SKM-1 treated with dmso at 0.1 percent for 144 hours (cell line): ENCODE data around the gene PLEKHF1.
A peak's percentile ranks its signal among the peaks of the same experiment; 100 is the strongest.
"Not testable (repeated sequence)": the region's sequence is repeated elsewhere in the genome, so short reads cannot be mapped to it uniquely, and the experiment has no call there.

Experiments used
- DNase-seq: peaks from one replicate; lab custom pipeline; 2025; ENCODE audit not compliant: unreplicated experiment; lab: John Stamatoyannopoulos, UW

The PLEKHF1 gene, protein sequence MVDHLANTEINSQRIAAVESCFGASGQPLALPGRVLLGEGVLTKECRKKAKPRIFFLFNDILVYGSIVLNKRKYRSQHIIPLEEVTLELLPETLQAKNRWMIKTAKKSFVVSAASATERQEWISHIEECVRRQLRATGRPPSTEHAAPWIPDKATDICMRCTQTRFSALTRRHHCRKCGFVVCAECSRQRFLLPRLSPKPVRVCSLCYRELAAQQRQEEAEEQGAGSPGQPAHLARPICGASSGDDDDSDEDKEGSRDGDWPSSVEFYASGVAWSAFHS

DNA sequence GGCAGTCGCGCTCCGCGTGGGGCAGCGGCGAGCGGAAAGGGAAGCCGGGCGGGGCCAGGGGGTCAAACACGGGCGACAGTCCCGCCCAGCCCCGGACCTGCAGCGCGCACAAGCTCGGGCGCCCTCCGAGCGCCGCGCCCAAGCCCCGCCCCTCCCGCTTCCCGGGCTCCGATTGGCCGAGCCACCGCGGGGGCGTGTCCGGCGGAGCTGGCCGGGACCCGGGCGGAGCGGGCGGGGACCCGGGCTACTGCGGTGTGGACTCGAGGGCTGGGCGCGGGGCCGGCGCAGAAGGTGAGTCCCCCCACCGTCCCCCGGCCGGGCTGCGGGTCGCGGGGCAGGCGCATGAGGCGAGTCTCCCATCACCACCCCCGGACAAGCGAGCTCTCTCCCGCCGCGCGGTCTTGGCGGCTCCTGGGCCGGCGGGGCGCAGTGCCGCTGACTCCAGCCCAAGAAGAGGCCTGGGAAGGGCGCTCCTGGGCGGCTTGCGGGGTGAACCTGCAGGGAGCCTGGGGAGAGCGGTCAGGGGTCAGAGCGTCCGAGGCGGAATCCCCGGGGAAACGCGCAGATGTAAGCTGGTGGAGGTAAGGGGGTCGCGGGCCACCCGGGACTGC, at the start of gene PLEKHF1:
Gene PLEKHF1 (plus strand): TSS at position 247 of the 611 bp plus-strand sequence. CDS start 8,379 bp downstream, outside the sequence.
- DNase-seq = peak; percentile 68

DNA sequence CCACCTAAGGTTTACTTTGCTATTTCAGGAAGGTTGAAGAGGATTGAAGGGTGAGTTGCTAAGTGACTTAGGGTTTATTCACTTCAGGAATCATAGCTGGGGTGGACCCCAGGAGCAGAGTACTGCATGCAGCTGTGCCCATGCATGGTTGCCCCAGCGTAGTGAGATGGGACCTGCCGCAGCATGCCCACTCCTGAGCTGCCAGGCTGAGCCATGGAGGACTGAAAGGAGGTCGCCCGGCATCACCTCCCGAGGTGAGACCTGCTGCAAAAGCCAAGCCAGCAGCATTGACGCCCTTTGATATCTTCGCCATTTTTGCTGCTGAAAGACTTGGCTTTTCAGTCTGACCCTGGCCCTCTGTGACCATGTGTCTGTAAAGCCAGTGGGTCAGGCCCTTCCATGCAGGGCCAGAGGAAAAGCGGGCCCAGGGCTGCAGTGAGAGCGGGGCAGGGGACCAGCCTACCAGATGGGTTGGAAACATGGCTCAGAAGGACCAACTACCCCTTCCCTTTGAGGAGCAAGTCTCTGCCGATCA, 49.3 kb upstream of the PLEKHF1 start:
- DNase-seq = no peak

DNA sequence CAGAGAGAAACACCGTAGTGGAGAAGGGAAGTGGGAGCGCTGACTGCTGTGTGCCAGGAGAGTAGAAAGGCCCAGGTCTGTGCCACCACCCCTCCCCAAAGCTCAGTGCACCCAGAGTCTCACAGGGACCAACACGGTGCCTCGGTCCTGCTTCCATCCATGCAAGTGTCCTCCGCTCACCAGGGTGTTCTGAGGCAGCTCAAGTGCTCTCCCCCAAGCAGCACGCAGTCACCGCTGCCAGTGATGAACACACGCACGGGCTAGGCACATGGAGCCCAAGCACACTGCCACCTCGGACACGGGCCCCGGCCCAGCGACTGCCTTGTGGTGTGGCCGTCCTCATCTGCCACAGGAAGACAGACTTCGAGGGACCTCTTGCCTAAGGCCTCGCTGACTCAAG, 48.7 kb upstream of the PLEKHF1 start:
- no peak for DNase-seq

DNA sequence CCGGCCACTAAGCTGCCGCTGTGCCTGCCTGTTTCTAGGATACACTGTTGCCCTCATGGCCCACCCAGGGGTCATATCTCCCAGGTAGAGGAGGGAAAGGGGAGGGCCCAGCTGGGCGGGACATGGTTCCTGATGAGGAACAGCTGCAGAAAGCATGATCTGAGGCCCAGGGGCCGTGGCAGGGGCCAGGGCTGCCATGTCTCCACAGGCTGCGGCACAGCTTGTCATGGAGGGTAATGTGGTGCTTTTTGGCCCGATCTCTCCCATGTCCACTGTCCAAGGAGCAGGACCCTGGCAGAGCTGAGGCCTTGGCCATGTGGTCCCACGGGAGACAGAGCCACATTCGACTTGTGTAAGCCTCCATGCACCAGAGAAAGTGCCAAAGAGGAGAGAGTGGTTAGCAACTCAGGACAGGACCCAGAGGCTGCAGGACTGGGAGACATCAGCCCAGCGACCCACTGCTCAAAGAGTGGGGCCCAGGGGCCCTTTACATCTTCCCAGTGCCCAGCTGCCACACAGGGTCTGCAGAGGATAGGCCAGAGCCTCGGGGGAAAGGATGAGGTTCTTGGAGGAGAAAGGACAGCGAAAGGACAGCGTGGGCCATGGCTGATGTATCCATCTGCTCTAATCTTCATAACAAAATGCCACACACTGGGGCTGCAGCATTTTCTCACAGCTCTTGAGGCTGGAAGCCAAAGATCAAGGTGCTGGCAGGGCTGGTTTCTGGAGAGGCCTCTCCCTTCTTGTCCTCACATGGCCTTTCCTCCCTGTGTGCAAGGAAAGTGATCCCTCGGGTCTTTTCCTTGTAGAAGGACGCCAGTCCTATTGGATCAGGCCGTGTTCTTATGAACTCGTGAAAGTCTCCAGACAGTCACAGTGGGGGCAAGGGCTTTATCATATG, 47.6 kb upstream of the PLEKHF1 start:
- no peak for DNase-seq

DNA sequence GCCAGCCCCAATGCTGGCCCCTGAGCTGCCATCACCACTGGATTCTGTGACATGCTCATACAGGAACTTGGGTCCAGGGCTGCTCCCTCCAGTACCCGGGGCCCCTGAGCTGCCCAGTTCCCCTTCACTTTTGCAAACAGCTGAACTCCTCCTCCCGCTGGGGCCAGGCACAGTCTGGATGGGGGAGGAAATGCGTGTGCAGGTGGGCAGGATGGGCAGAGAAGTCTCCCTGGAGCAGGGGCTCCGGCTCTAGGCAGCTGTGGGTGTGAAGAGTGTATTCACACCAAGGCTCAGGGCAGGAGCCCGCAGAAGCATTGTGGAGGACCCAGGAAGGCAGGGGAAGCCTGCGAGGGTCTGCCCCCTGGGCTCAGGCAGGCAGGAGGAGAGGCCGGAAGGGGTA, 46.8 kb upstream of the PLEKHF1 start:
- no peak for DNase-seq

DNA sequence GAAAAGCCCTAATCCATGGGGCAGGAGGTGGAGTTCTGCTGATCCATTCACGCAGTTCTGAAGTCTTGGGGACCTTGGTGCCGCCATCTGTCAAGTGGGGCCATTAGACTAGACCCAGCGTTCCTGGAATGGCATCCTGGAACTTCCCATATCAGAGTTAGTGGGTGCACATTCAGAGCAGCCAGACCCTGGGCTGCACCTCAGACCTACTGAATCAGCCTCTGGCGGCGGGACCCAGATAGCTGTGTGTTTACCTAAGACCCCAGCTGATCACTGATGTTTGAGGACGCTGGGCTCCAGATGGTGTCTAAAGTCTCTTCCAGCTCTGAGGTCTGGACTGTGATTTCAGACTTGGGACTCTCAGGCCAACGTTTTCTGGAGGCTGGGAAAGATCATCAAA, 46.4 kb upstream of the PLEKHF1 start:
- no peak for DNase-seq

DNA sequence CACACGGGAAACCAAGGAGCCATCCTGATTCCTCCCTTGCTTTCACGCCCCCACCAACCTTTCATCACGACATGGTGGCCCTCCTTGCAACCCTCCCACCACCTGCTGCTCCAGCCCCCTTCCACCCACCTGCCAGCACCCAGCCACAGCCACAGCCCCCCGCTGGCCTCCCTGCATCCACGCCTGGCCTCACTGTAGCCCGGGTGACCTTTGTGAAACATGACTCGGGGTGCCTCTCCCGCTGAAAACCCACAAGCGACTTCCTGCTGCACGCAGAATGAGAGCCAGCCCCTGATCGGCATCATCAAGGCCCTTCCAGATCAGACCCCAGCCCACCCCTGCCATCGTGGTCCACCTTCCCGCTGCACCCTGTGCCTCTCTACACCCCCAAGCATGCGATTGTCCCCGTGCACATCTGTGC, 44.3 kb upstream of the PLEKHF1 start:
- no peak for DNase-seq

DNA sequence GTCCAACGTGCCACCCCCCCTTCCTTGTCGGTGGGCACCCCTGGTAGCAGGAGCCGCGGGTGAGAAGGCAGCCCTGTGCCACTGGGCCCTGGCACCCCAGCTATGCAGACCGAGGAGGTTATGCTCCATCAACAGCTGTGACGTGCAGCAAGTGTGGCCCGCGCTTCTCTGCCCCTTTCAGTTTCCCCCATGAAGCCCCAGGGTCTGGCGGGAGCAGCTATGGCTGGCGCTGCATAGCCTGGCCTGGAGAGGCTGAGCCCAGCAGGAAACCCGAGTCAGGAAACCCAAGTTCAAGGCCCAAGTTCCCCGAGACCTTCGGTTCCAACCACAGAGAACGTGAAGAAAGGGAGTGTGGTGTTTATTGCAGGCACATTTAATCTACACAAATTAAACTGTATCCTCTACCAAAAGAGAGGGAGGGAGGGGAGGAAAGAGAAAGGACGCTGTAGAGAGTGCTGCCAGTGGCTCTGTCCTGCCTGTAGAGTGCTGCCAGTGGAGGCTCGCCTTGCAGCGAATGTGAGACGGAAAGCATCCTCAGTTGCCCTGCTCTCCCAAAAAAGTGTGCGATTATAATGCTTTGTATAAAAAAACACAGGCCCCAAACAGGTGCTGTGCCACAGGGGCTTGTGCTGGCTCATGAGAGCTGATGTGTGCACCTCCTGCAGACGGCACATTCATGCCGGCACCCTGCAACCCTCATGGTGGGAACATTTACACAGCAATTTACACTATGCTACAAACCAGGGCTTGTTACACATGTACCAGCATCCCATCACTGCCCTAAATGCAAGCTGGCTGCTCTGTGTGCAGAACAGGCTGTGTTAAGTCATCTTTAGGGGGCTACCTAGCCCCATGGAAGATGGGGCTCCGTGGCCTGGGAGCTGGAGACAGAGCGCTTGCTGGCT, 42.8 kb upstream of the PLEKHF1 start:
- no peak for DNase-seq

DNA sequence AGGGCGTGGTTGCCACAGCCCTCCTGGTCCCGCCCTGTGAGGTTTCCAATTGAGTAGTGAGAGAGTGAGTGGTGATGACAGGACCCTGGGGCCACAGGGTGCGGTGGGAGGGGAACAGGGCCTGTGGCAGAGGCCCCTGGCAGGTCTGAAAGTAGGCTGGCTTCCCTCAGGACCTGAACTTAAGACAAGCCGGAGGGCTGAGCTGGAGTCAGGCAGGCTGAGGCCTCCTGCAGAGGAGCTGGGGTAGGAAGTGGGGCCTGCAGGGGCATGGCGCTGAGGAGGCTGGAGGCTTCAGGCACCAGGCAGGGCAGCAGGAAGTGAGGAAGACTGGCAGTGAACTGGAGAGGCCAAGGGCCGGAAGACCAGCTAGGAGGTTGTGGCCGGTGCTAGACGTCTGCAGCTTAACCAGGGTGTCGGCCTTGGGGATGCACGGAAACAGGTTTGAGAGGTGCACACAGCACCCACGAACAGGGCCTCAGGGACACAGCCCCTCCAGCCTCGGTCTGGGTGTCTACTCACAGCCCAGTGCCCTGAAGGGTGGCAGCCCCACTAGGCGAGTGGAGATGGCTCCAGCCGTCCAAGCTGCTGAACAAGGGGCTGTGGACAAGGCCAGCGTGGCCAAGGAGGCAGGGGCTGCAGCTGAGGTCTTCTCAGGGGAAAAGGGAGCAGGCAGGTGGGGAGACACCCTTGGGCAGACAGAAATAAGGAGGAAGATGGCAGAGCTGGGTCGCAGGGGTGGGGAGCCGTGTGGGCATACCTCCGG, 41.4 kb upstream of the PLEKHF1 start:
- DNase-seq = no peak

DNA sequence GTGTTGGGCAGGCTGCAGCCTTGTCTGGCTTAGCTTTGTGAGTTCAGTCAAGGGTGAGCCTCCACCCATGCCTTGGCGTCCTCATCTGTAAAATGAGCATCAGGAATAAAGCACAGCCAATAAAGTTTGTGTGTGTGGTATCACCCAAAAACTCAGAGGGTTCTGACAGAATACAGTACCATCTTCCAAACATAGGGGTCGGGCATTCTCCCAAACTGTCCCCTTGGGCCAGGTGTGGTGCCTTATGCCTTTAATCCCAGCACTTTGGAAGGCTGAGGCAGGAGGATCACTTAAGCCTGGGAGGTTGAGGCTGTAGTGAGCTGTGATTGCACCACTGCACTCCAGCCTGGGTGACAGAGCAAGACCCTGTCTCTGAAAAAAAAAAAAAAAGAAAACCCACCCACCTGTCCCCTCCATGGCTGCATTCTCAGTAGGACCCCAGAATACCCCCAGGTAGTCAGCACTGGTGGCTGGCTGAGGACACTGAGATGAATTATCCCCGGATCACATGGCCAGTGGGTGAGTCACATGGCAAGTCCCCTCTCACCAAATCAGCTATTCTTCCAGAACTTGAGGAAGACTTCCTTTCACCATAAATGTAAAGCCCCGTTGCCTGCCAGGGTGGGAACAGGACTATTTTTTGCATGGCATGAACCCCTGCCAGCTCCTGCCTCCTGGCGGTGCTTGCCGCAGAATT, 40.6 kb upstream of the PLEKHF1 start:
- DNase-seq = no peak

DNA sequence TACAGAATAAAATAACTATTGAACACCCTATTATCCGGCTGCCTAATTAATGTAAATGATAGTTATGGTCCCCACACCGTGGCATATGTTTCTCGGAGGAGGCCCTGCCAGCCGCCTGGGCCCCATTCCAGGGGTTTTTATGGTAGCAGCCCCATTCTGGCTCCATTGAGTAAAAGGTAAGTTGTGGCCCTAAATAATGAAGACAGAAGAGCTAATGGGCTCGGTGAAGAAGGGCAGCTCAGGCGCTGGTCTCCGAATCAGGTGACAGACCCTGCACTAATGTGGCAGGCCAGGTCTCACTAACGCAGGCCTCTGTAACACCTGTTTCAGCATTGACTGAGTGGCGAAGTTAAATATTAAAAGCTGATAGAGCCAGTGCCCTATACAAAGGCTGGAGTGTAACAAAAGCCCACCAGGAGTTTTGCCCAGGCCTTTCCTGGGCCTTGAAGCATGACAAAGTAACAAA, 40.0 kb upstream of the PLEKHF1 start:
- no peak for DNase-seq

DNA sequence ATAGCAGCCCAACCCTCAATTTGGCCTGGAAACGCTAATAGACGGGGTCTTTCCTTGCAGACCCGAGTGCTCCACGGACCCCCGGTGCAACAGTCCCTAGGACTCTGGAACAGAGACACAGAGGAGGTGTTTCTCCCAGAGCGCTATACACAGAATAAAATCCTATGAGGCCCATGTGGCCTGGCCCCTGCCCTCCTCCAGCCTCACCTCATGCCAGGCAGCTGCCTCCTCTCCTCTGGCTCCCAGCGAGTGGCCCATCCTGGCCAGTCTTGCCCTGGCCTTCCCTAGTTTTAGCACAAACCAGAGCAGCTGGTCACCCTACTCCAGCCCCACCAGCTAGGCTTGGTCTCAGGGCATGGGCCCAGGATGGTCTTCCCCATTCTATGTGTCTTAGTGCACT, 38.9 kb upstream of the PLEKHF1 start:
- DNase-seq = no peak

DNA sequence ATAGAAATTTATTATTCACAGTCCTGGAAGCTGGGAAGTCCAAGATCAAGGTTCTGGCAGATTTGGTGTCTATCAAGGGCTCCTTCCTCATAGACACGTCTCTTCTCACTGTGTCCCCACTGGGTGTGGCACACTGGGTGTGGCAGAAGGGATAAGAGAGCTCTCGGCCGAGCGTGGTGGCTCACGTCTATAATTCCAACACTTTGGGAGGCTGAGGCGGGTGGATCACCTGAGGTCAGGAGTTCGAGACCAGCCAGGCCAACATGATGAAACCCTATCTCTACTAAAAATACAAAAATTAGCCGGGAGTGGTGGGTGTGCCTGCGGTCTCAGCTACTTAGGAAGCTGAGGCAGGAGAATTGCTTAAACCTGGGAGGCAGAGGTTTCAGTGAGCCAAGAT, 38.4 kb upstream of the PLEKHF1 start:
- not testable (repeated sequence) for DNase-seq

DNA sequence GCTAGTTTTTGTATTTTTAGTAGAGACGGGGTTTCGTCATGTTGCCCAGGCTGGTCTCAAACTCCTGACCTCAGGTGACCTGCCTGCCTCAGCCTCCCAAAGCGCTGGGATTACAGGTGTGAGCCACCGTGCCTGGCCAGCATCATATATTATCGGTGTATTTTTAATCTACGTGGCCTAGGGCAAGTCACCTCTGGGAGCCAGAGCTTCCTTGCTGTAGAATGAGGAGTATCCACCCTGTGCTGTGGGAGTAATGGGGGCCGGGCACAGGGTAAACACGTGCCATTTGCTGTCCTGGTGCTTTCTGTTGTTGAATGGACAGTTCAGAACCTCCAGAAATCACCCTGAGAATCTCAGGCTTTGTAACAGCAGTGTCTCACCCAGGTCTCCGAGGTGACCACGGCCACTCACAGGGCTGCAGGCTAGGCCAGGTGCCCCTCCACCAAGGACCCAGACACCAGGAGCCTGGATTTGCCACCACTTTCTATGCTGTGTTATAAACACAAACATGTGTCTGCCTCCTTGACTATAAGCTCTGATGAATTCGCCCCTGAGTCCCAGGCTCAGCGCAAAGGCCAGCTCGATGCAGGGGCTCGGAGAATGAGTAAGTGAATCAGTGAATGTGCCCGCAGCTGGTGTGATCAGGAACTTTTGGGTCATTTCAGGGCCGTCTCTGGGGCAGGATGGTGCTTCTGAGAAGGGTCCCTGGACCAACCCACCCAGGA, 36.4 kb upstream of the PLEKHF1 start:
- no peak for DNase-seq

DNA sequence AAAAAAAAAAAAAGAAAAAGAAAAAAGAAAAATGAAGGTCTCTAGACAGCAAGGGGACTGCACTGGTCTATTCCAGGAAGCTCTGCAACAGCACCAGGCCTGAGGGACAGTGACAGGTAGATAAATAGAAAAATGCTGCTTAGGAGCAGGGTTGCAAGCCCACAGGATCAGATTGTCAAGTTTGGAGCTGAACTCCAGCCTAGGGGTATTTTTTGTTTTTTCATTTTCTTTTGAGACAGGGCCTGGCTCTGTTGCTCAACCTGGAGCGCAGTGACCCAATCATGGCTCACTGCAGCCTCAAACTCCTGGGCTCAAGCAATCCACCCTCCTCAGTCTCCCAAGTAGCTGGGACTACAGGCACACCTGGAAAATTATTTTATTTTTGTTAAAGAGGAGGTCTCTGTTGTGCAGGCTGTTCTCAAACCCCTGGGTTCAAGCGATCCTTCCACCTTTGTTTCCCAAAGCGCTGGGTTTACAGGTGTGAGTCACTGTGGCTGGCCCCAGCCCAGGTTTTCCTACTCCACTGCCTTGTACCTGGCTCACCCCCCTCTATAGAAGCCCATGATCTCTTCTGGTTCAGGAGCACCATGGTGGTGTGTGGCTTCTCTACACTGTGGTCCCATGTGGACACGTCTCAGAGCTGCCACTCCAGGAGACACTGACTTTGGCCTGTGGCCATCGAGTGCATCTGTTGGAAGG, 35.3 kb upstream of the PLEKHF1 start:
- DNase-seq = no peak

DNA sequence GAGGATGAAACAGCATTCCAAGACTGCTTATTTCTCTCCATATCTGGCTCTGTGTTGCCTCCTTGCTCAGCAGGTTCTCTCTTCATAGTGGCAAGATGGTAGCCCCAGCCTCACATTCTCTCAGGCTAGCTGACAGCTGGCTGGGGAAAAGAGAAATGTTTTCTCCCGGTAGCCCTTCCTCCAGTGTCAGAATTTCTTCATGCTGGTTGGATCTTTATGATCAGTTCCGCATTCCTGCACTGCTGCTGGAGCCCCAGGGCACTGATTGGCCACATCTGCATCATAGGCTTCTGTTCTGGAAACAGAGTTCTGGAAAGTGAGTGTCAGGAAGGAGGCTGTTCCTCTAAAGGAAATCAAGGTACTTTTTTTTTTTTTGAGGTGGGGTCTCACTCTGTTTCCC, 34.6 kb upstream of the PLEKHF1 start:
- no peak for DNase-seq

DNA sequence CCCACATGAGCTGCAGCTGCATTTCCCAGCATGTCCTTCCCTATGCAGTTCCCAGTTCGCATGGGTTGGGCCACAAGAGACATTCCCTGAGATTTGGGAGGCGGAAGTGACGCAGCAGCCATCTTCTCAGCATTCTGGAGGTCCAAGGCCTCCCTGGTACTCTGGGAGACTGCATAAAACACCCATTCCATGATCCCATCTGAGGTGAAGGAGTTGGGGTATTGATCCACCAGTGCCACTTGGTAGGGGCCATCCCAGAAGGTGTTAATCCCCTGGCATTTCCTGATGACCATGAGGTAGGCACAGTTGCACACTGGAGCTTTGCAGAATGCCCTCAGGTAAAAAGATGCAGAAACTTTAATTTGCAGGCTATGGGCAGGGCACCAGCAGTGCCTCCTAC, 33.8 kb upstream of the PLEKHF1 start:
- DNase-seq = no peak

DNA sequence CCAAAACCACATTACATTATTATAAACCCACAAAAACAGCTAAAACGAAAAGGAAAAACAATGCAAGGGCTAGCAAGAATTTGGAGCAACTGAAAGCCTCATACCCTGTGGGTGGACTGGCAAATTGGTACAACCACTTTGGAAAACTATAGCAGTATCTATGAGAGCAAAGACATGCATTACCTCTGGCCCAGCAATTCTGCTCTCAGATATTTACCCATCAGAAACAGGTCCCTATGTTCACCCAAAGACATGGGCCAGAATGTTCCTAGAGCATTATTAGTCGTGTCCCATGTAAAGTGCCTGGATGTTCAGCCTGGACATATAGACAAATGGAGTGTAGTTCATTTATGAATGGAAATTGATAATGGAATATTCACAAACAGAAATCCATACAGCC, 31.3 kb upstream of the PLEKHF1 start:
- no peak for DNase-seq
